ENCODE data around the gene TMEM106C.

TMEM106C gene

DNA sequence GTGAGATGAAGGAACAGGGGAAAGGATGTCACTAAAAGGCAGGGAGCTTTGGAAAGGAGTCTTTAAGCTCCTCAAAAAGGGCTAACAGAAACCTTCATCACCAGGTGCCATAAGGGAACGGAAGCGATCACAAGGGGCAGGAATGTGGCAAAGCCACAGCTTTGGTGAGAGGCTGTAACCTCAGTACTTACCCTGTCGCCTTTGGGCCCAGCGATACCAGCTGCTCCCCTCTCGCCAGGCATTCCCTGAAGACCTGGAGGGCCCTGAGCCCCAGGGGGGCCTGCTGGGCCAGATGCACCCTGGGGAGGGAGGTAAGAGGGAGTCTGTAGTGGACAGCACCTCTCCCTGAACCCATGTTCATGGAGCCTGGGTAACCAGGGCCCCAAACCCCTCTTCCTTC is 18.9 kb downstream of the TMEM106C start:
- no peak overlapping the region for H2AFZ ChIP-seq (ENCODE audit: low read length)
- H3K4me2 ChIP-seq (ENCODE audit: low read depth, low read length, poor library complexity, severe bottlenecking), result no peak overlapping the region
- peaks cover 41% of the 10 kb centered on the region; the same call in 1 of the 2 replicates for H3K36me3 ChIP-seq (ENCODE audit: insufficient read depth, low read length)
- no peaks in the 10 kb centered on the region for H3K4me1 ChIP-seq (ENCODE audit: insufficient read depth, low read length, poor library complexity, severe bottlenecking)
- H3K9ac ChIP-seq (ENCODE audit: low read depth, low read length, poor library complexity, severe bottlenecking), result no peak overlapping the region
- H3F3A ChIP-seq (ENCODE audit: low read depth), result no peaks in the 10 kb centered on the region
- no peak overlapping the region for H3K4me3 ChIP-seq (ENCODE audit: low read length, poor library complexity, severe bottlenecking)
- H3K79me2 ChIP-seq (ENCODE audit: insufficient read depth, low read length), result no peaks in the 10 kb centered on the region
- H3K9me2 ChIP-seq (replicated peaks; ENCODE audit: low read depth, low read length), result no peaks in the 10 kb centered on the region
- TF ChIP-seq, protein P1, sequence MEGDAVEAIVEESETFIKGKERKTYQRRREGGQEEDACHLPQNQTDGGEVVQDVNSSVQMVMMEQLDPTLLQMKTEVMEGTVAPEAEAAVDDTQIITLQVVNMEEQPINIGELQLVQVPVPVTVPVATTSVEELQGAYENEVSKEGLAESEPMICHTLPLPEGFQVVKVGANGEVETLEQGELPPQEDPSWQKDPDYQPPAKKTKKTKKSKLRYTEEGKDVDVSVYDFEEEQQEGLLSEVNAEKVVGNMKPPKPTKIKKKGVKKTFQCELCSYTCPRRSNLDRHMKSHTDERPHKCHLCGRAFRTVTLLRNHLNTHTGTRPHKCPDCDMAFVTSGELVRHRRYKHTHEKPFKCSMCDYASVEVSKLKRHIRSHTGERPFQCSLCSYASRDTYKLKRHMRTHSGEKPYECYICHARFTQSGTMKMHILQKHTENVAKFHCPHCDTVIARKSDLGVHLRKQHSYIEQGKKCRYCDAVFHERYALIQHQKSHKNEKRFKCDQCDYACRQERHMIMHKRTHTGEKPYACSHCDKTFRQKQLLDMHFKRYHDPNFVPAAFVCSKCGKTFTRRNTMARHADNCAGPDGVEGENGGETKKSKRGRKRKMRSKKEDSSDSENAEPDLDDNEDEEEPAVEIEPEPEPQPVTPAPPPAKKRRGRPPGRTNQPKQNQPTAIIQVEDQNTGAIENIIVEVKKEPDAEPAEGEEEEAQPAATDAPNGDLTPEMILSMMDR (conservative IDR thresholded peaks at IDR 0.05; ENCODE audit: low read length), result no peak
- H3K9me3 ChIP-seq (ENCODE audit: insufficient read depth, low read depth, low read length), result no peaks in the 10 kb centered on the region
- no peaks in the 10 kb centered on the region for H4K20me1 ChIP-seq (ENCODE audit: insufficient read depth, low read length, poor library complexity, severe bottlenecking)
- no peaks in the 10 kb centered on the region for H3K27me3 ChIP-seq (ENCODE audit: insufficient read depth, low read length, poor library complexity, severe bottlenecking)

DNA sequence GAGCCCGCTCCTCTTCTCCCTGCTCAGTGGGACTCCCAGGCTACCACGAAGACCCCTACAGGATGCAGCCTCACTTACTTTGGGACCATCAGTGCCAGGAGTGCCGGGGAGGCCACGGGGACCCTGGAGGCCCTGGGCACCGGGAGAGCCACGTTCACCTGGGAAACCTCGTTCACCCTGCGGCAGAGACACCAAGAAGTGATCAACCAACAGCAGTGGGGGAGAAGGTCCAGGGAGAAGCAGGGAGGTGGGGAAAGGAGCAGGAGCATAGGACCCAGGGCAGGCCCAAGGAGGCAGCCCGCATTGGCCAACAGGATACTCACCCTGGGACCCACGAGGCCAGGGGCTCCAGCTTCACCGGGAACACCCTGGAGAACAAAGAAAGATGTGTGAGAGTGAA is 19.4 kb downstream of the TMEM106C start:
- Histone ChIP-seq H3K4me3 (ENCODE audit: low read length, poor library complexity, severe bottlenecking) (no peak overlapping the region), H3K9ac (ENCODE audit: low read depth, low read length, poor library complexity, severe bottlenecking) (no peak overlapping the region), H3K36me3 (ENCODE audit: insufficient read depth, low read length) (peaks cover 41% of the 10 kb centered on the region; the same call in 1 of the 2 replicates), H3K9me2 (replicated peaks; ENCODE audit: low read depth, low read length) (no peaks in the 10 kb centered on the region), H2AFZ (ENCODE audit: low read length) (no peak overlapping the region), H3K79me2 (ENCODE audit: insufficient read depth, low read length) (no peaks in the 10 kb centered on the region), H3K27me3 (ENCODE audit: insufficient read depth, low read length, poor library complexity, severe bottlenecking) (no peaks in the 10 kb centered on the region), H3K9me3 (ENCODE audit: insufficient read depth, low read depth, low read length) (no peaks in the 10 kb centered on the region), H3K4me2 (ENCODE audit: low read depth, low read length, poor library complexity, severe bottlenecking) (no peak overlapping the region), H3F3A (ENCODE audit: low read depth) (no peaks in the 10 kb centered on the region), H3K4me1 (ENCODE audit: insufficient read depth, low read length, poor library complexity, severe bottlenecking) (no peaks in the 10 kb centered on the region), H4K20me1 (ENCODE audit: insufficient read depth, low read length, poor library complexity, severe bottlenecking) (no peaks in the 10 kb centered on the region)
- TF ChIP-seq, protein P1 (conservative IDR thresholded peaks at IDR 0.05; ENCODE audit: low read length), result no peak
- TF ChIP-seq EZH2phosphoT487 (IDR thresholded peaks at IDR 0.05; ENCODE audit: borderline replicate concordance), result no peak

DNA sequence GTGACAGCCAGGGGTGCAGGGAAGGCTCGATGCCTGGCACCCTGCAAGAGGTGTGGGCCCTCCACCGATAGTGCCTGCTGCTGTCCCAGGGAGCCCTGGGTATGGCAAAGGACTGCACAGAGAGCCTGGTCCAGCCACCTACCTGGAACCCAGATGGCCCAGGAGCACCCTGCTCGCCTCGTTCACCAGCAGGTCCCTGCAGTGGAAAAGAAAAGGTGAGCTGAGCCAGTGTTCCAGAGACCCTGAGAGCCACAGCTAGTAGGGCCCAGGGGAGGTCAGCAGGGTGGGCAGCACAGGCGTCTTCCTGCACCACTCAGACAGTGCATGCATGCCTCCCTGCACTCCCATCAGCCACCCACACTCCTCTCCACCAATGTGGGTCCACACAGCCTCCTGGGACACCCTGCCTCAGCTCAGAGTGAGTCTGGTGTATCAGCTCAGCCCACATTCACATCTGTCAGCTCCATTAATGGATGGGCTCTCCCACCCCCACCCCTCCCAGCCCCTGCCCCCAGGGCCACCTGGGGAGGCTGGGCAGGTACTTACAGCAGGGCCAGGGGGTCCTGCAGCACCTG is 20.2 kb downstream of the TMEM106C start:
- Histone ChIP-seq H3K4me3 (ENCODE audit: low read length, poor library complexity, severe bottlenecking) (no peak overlapping the region), H3K9me2 (replicated peaks; ENCODE audit: low read depth, low read length) (no peaks in the 10 kb centered on the region), H3F3A (ENCODE audit: low read depth) (no peaks in the 10 kb centered on the region), H3K4me2 (ENCODE audit: low read depth, low read length, poor library complexity, severe bottlenecking) (no peak overlapping the region), H3K36me3 (ENCODE audit: insufficient read depth, low read length) (peaks cover 41% of the 10 kb centered on the region; the same call in 1 of the 2 replicates), H3K9me3 (ENCODE audit: insufficient read depth, low read depth, low read length) (no peaks in the 10 kb centered on the region), H3K79me2 (ENCODE audit: insufficient read depth, low read length) (no peaks in the 10 kb centered on the region), H4K20me1 (ENCODE audit: insufficient read depth, low read length, poor library complexity, severe bottlenecking) (no peaks in the 10 kb centered on the region), H3K9ac (ENCODE audit: low read depth, low read length, poor library complexity, severe bottlenecking) (no peak overlapping the region), H2AFZ (ENCODE audit: low read length) (no peak overlapping the region), H3K27me3 (ENCODE audit: insufficient read depth, low read length, poor library complexity, severe bottlenecking) (no peaks in the 10 kb centered on the region), H3K4me1 (ENCODE audit: insufficient read depth, low read length, poor library complexity, severe bottlenecking) (no peaks in the 10 kb centered on the region)
- no peak for TF ChIP-seq EZH2phosphoT487 (IDR thresholded peaks at IDR 0.05; ENCODE audit: borderline replicate concordance)
- TF ChIP-seq, protein P1 (conservative IDR thresholded peaks at IDR 0.05; ENCODE audit: low read length), result no peak
